Muscle of leg (tissue), 11 donors: ENCODE results near the gene PUSL1. TPM values are rescaled to one million over a fixed set of nuclear protein-coding genes. Genes with fewer than 3 reads are reported as not detected.

Experiments
- DNase-seq: peaks from one replicate; pipeline ENCODE4 v3.0.0; 2013
- H3K27ac ChIP-seq: one replicate; pipeline ENCODE4 v1.5.1; 2013; ENCODE audit warnings: mild to moderate bottlenecking, low read length, control low read depth
- H3K27me3 ChIP-seq: one replicate; pipeline ENCODE4 v1.6.1; 2013; ENCODE audit warnings: low read length; ENCODE audit not compliant: control insufficient read depth, insufficient read depth
- H3K36me3 ChIP-seq: one replicate; pipeline ENCODE4 v1.6.1; 2013; ENCODE audit warnings: low read length; ENCODE audit not compliant: control insufficient read depth, insufficient read depth
- H3K4me1 ChIP-seq: one replicate; pipeline ENCODE4 v1.6.1; 2013; ENCODE audit warnings: low read length; ENCODE audit not compliant: control insufficient read depth, insufficient read depth
- H3K4me3 ChIP-seq: one replicate; pipeline ENCODE4 v1.5.1; 2013; ENCODE audit warnings: low read length, control low read depth
- H3K9me3 ChIP-seq: replicated peaks from 2 replicates; pipeline ENCODE4 v1.6.1; 2013; ENCODE audit warnings: low read depth, low read length; ENCODE audit not compliant: control insufficient read depth
- WGBS: methylation state at CpG from one replicate; pipeline ENCODE4 v1.1.5; 2013; ENCODE audit warnings: missing lambda C conversion rate; ENCODE audit not compliant: insufficient coverage; 5-methylcytosine and 5-hydroxymethylcytosine counted together
- polyA plus RNA-seq, 8 donors: library from polyadenylated mRNA; unstranded; fragments of 120-200 nt; gene quantifications; one replicate each; pipeline versions ENCODE4 v1.2.1 to v1.2.3, GENCODE V29; 2013; ENCODE audit warnings: inconsistent platforms in 1 of 8, low replicate concordance in 1 of 8; ENCODE audit not compliant: insufficient read length in 8 of 8, insufficient read depth in 1 of 8
- total RNA-seq: library from RNA; stranded (reverse); fragments of 120-200 nt; gene quantifications from one replicate; pipeline ENCODE4 v1.2.4, GENCODE V29; 2013

Gene PUSL1
- total and polyA plus RNA-seq, 9 donors: 6.1 to 8.6 (median 7.3) TPM

GRCh38 chr1:1337793-1338147 lies 29.4 kb downstream of the PUSL1 start:
- no peak overlapping the region for H3K4me3 ChIP-seq
- no peak for DNase-seq
- 64% methylated on average over 15 of the region's 18 CpGs for WGBS
- H3K27ac ChIP-seq: no peak overlapping the region
- H3K27me3 ChIP-seq: no peaks in the 10 kb centered on the region
- H3K36me3 ChIP-seq: peaks cover 53% of the 10 kb centered on the region
- no peaks in the 10 kb centered on the region for H3K4me1 ChIP-seq
- H3K9me3 ChIP-seq: no peaks in the 10 kb centered on the region

GRCh38 chr1:1338278-1338677 lies 29.9 kb downstream of the PUSL1 start:
- 92% methylated on average over 36 of the region's 36 CpGs for WGBS
- H3K27me3 ChIP-seq: no peaks in the 10 kb centered on the region
- H3K4me3 ChIP-seq: no peak overlapping the region
- H3K36me3 ChIP-seq: peaks cover 53% of the 10 kb centered on the region
- no peaks in the 10 kb centered on the region for H3K4me1 ChIP-seq
- no peak overlapping the region for H3K27ac ChIP-seq
- no peak for DNase-seq
- H3K9me3 ChIP-seq: no peaks in the 10 kb centered on the region

GRCh38 chr1:1340185-1340584 lies 31.8 kb downstream of the PUSL1 start:
- WGBS: 83% methylated on average over 21 of the region's 23 CpGs
- H3K4me1 ChIP-seq: peaks cover under 1% of the 10 kb centered on the region
- peaks cover 52% of the 10 kb centered on the region for H3K36me3 ChIP-seq
- no peaks in the 10 kb centered on the region for H3K9me3 ChIP-seq
- H3K27ac ChIP-seq: no peak overlapping the region
- no peak overlapping the region for H3K4me3 ChIP-seq
- DNase-seq: no peak
- no peaks in the 10 kb centered on the region for H3K27me3 ChIP-seq

GRCh38 chr1:1340791-1341548 lies 32.6 kb downstream of the PUSL1 start:
- peaks cover 7% of the 10 kb centered on the region for H3K4me1 ChIP-seq
- peaks cover 45% of the 10 kb centered on the region for H3K36me3 ChIP-seq
- 94% methylated on average over 36 of the region's 36 CpGs for WGBS

GRCh38 chr1:1341549-1342021 lies 33.2 kb downstream of the PUSL1 start:
- WGBS: 87% methylated on average over 17 of the region's 17 CpGs
- DNase-seq: no peak
- Histone ChIP-seq H3K4me1 (peaks cover 13% of the 10 kb centered on the region), H3K9me3 (no peaks in the 10 kb centered on the region), H3K27ac (no peak overlapping the region), H3K4me3 (no peak overlapping the region), H3K27me3 (no peaks in the 10 kb centered on the region), H3K36me3 (peaks cover 43% of the 10 kb centered on the region)

More at GRCh38 chr1:1340791-1341548, 32.6 kb downstream of the PUSL1 start:
- Histone ChIP-seq H3K4me3 (no peak overlapping the region), H3K27ac (no peak overlapping the region), H3K27me3 (no peaks in the 10 kb centered on the region), H3K9me3 (no peaks in the 10 kb centered on the region)
- no peak for DNase-seq

GRCh38 chr1:1342061-1342562 lies 33.7 kb downstream of the PUSL1 start:
- H3K27me3 ChIP-seq: no peaks in the 10 kb centered on the region
- DNase-seq: no peak
- H3K4me1 ChIP-seq: peaks cover 19% of the 10 kb centered on the region
- H3K27ac ChIP-seq: no peak overlapping the region
- H3K9me3 ChIP-seq: no peaks in the 10 kb centered on the region
- H3K36me3 ChIP-seq: peaks cover 43% of the 10 kb centered on the region
- WGBS: 89% methylated on average over 19 of the region's 28 CpGs
- H3K4me3 ChIP-seq: no peak overlapping the region

- H3K27ac ChIP-seq: no peak overlapping the region
- H3K9me3 ChIP-seq: no peaks in the 10 kb centered on the region
- DNase-seq: no peak
- no peak overlapping the region for H3K4me3 ChIP-seq
- 70% methylated on average over 16 of the region's 18 CpGs for WGBS
- peaks cover 38% of the 10 kb centered on the region for H3K36me3 ChIP-seq
- H3K27me3 ChIP-seq: no peaks in the 10 kb centered on the region
- H3K4me1 ChIP-seq: peaks cover 24% of the 10 kb centered on the region
Measured at GRCh38 chr1:1342584-1343115, 34.3 kb downstream of the PUSL1 start.

GRCh38 chr1:1343811-1344421 lies 35.5 kb downstream of the PUSL1 start:
- Histone ChIP-seq H3K27me3 (no peaks in the 10 kb centered on the region), H3K4me1 (peaks cover 32% of the 10 kb centered on the region), H3K4me3 (no peak overlapping the region), H3K9me3 (no peaks in the 10 kb centered on the region), H3K36me3 (peaks cover 28% of the 10 kb centered on the region), H3K27ac (no peak overlapping the region)
- WGBS: 84% methylated on average over 24 of the region's 24 CpGs
- no peak for DNase-seq

GRCh38 chr1:1344655-1345361 lies 36.4 kb downstream of the PUSL1 start:
- DNase-seq: no peak
- 70% methylated on average over 13 of the region's 15 CpGs for WGBS
- H3K4me3 ChIP-seq: no peak overlapping the region

GRCh38 chr1:1345384-1345783 lies 37.0 kb downstream of the PUSL1 start:
- no peak overlapping the region for H3K27ac ChIP-seq
- no peak for DNase-seq
- H3K27me3 ChIP-seq: no peaks in the 10 kb centered on the region
- WGBS: 81% methylated on average over 16 of the region's 16 CpGs
- peaks cover 32% of the 10 kb centered on the region for H3K4me1 ChIP-seq
- no peak overlapping the region for H3K4me3 ChIP-seq
- peaks cover 14% of the 10 kb centered on the region for H3K36me3 ChIP-seq
- no peaks in the 10 kb centered on the region for H3K9me3 ChIP-seq

More at GRCh38 chr1:1344655-1345361, 36.4 kb downstream of the PUSL1 start:
- Histone ChIP-seq H3K27ac (no peak overlapping the region), H3K27me3 (no peaks in the 10 kb centered on the region), H3K9me3 (no peaks in the 10 kb centered on the region), H3K36me3 (peaks cover 19% of the 10 kb centered on the region), H3K4me1 (peaks cover 32% of the 10 kb centered on the region)
